HG02885 (cell line): Measurements from ENCODE around the gene LAMC1.

Experiments used
- ATAC-seq: cut with Tn5 transposase; IDR thresholded peaks from one replicate; pipeline ENCODE4 v1.9.1; 2021; ENCODE audit warnings: mild to moderate bottlenecking; ENCODE audit not compliant: unreplicated experiment, poor library complexity

Gene LAMC1

GRCh38 chr1:183075861-183076260, 52.6 kb downstream of the LAMC1 start:
- no peak for ATAC-seq

GRCh38 chr1:183077097-183077496, 53.9 kb downstream of the LAMC1 start:
- ATAC-seq: no peak

- no peak for ATAC-seq
Observed at GRCh38 chr1:183079712-183080388, 56.6 kb downstream of the LAMC1 start.

- ATAC-seq: no peak
Observed at GRCh38 chr1:183080406-183080805, 57.2 kb downstream of the LAMC1 start.

GRCh38 chr1:183081402-183082120, 58.3 kb downstream of the LAMC1 start:
- no peak for ATAC-seq

- no peak for ATAC-seq
Observed at GRCh38 chr1:183082650-183083049, 59.4 kb downstream of the LAMC1 start.

GRCh38 chr1:183087001-183087400, 63.8 kb downstream of the LAMC1 start:
- ATAC-seq: no peak

GRCh38 chr1:183089025-183089639, 65.9 kb downstream of the LAMC1 start:
- ATAC-seq: no peak

GRCh38 chr1:183090391-183091006, 67.3 kb downstream of the LAMC1 start:
- ATAC-seq: no peak

- no peak for ATAC-seq
Observed at GRCh38 chr1:183091181-183091580, 68.0 kb downstream of the LAMC1 start.

- no peak for ATAC-seq
Observed at GRCh38 chr1:183092350-183092749, 69.1 kb downstream of the LAMC1 start.

- no peak for ATAC-seq
Observed at GRCh38 chr1:183093066-183093668, 69.9 kb downstream of the LAMC1 start.

- no peak for ATAC-seq
Observed at GRCh38 chr1:183093786-183094298, 70.6 kb downstream of the LAMC1 start.

- no peak for ATAC-seq
Observed at GRCh38 chr1:183094351-183094750, 71.1 kb downstream of the LAMC1 start.

GRCh38 chr1:183096351-183096750, 73.1 kb downstream of the LAMC1 start:
- no peak for ATAC-seq

- no peak for ATAC-seq
Observed at GRCh38 chr1:183096894-183097293, 73.7 kb downstream of the LAMC1 start.

- no peak for ATAC-seq
Observed at GRCh38 chr1:183097438-183098051, 74.3 kb downstream of the LAMC1 start.

- no peak for ATAC-seq
Observed at GRCh38 chr1:183098317-183098716, 75.1 kb downstream of the LAMC1 start.

- no peak for ATAC-seq
Observed at GRCh38 chr1:183100361-183100974, 77.2 kb downstream of the LAMC1 start.

GRCh38 chr1:183101081-183101480, 77.9 kb downstream of the LAMC1 start:
- no peak for ATAC-seq
